GM10248 (cell line): ENCODE data around the gene SRD5A1.

Experiments used
- CTCF ChIA-PET: fragments of 300-600 bp; sonication (Branson Sonifier 250); formaldehyde crosslinking; extraction: SDS; loops from one replicate; lab custom pipeline; 2021; ENCODE audit warnings: antibody characterized with exemption; lab: Yijun Ruan, JAX
- POLR2A ChIA-PET: fragments of 350-650 bp; sonication (Branson Sonifier 250); formaldehyde crosslinking; extraction: SDS; loops from one replicate; lab custom pipeline; 2020; ENCODE audit warnings: antibody characterized with exemption; lab: Yijun Ruan, JAX
- DNase-seq: peaks from one replicate; pipeline ENCODE4 v3.0.0; 2012; ENCODE audit errors: extremely low spot score
- TF ChIP-seq, protein P1 (sequence below): IDR thresholded peaks from 2 replicates; pipeline ENCODE4 v1.5.1; 2012; ENCODE audit warnings: mild to moderate bottlenecking, low read depth; ENCODE audit errors: extremely low read depth, missing control alignments, control extremely low read depth

SRD5A1 gene

DNA sequence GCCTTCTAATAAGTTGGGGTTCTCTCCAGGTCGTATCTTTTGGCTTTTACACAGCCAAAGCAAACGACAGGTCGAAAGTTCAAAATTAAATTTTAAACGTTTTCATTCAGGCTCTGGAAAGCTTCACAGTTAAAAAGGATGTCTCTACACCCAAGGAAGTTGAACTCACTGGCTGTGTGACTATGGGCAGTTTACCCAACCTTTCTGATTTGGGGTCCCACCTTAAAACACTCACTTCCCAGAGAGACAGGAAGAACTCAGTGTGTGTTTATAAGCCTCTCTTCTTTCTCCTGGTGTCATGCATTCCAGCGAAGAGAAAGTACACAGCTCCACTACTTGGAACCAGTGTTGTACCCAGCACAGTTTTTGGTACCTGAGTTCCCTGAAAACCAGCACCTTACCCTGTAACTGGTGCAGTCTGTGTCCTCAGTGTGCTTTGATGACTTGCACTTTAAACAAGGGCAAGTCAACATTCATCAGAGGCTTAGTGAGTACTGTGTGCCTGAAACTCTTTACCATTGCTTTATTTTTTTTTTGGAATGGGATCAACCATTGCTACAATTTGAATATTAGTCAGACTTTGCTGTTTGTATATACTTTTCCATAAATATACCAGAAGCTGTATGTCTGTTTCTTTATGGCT lies 1.7 kb downstream of the SRD5A1 start:
- TF ChIP-seq, protein P1, sequence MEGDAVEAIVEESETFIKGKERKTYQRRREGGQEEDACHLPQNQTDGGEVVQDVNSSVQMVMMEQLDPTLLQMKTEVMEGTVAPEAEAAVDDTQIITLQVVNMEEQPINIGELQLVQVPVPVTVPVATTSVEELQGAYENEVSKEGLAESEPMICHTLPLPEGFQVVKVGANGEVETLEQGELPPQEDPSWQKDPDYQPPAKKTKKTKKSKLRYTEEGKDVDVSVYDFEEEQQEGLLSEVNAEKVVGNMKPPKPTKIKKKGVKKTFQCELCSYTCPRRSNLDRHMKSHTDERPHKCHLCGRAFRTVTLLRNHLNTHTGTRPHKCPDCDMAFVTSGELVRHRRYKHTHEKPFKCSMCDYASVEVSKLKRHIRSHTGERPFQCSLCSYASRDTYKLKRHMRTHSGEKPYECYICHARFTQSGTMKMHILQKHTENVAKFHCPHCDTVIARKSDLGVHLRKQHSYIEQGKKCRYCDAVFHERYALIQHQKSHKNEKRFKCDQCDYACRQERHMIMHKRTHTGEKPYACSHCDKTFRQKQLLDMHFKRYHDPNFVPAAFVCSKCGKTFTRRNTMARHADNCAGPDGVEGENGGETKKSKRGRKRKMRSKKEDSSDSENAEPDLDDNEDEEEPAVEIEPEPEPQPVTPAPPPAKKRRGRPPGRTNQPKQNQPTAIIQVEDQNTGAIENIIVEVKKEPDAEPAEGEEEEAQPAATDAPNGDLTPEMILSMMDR, result no peak
- POLR2A ChIA-PET, result no interaction called here
- DNase-seq, result no peak
- CTCF ChIA-PET, result interaction anchor here (1.0 kb wide), 1 partner anchor 111 kb away, joined by 4 read pairs; no protein-coding TSS in a partner anchor

DNA sequence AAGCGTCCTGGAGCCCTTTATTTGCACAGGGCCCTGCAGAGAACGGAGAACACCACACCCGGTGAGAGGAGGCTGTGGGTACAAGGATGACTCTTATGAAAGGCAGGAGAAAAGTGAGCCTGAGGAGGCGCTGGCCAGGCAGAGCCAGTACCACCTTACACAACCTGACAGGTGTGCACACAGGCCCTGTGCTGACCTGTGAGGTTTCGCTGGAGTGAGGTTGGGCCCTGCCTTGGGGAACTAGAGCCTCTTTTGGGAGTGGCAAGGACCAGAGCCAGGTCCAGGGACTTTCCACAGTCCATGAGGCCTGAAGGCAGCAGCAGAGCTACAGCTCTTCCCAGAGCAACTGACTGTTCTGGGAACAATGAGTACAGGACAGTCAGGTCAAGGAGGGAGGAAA lies 3.1 kb downstream of the SRD5A1 start:
- DNase-seq, result no peak
- POLR2A ChIA-PET, result no interaction called here
- CTCF ChIA-PET, result interaction anchor here (1.0 to 1.4 kb wide), 2 partner anchors 16 to 109 kb away, joined by 4 to 5 read pairs; no protein-coding TSS in a partner anchor
- TF ChIP-seq, protein P1, result no peak

DNA sequence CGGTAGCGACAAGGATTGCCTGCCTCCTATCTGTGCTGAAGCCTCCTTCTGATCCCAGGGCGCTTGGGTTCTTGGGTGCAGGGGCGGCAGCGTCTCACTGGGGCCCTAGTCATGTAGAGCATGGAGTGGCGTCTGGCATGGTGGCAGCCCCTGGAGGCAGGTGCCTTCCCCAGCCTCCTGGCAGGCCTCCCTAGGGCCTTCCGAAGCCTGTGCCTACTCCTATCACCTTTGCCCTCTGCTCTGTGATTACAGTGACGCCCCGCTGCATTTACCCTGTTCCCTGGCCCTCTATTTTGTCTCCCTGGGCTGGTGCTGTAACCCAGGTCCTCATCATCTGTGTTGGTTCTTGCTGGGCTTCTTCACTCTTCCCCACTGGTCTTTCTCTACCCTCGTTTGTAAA lies 3.8 kb downstream of the SRD5A1 start:
- ChIA-PET POLR2A (no interaction called here), CTCF (interaction anchor here (1.4 kb wide), 1 partner anchor 15 kb away, joined by 5 read pairs; no protein-coding TSS in a partner anchor)
- no peak for DNase-seq
- TF ChIP-seq, protein P1, result no peak

DNA sequence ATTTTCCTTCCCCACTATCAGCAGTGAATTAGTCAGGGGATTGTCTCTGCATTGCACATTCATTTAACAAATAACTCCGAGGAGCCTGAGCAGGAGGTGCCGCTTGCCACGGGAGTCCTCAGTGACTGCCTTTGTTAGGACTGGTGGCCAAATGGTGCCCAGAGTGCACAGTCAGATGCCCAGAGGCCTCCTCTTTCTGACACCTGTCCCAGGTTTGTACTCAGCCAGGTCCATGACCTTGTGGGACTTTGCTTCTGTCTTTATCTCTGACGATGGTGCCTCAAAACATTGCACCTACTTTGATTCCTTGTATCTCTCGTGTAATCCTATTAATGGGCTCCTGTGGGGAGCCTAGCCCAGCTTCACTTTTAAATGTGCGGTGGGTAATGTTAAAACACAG lies 4.3 kb downstream of the SRD5A1 start:
- CTCF ChIA-PET, result interaction anchor here (1.4 kb wide), 1 partner anchor 14 kb away, joined by 5 read pairs; no protein-coding TSS in a partner anchor
- POLR2A ChIA-PET, result no interaction called here
- no peak for DNase-seq
- TF ChIP-seq, protein P1, result no peak

DNA sequence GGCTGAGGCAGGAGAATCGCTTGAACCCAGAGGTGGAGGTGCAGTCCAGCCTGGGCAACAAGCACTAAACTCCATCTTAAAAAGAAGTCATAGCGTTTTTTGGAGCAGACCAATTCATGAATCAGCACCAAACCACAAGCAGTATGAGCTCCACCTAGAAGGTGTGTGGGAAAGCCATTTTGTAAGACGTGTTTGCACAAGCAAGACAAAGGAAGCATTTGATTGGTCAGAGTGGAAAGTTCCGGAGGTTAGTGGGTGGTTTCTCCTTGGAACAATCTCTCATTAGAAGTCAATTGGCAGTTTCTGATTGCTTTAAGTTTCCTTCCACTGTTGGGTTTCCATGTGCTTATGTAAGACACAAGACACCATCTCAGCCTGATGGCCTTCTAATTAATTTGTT lies 5.0 kb downstream of the SRD5A1 start:
- POLR2A ChIA-PET, result no interaction called here
- CTCF ChIA-PET, result no interaction called here
- TF ChIP-seq, protein P1, result no peak
- DNase-seq, result no peak

DNA sequence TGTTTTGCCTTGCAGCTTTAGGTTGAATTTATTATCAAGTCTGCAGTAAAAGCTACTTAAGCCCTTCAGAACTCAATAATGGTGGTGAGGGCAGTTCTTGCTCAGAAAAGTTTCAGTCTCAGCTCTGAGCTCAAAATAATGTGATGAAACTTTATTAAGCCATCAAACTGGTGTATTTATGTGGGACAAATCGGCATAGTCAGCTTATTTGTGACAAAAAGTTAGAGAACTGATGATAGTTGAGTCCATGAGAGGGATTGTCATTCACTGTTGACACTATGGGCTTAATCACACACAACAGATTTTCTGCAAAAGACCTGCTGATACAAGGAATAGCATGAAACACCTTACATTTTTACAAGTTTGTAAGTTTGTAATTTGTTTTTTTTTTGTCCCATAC lies 9.4 kb downstream of the SRD5A1 start:
- CTCF ChIA-PET, result interaction anchor here (1.0 to 1.7 kb wide), 5 partner anchors 9 to 92 kb away, joined by 3 to 6 read pairs (median 4); partner anchors contain the start of gene NSUN2

More for the DNA sequence above, 9.4 kb downstream of the SRD5A1 start:
- TF ChIP-seq, protein P1, result no peak
- POLR2A ChIA-PET, result no interaction called here
- DNase-seq, result no peak
